CD4-positive, alpha-beta T cell (primary cell): ENCODE results near the gene PPDPF. TPM values are rescaled to one million over a fixed set of nuclear protein-coding genes. Genes with fewer than 3 reads are reported as not detected.

Experiments used
- ATAC-seq: fragments of 200-7000 bp; cut with Tn5 transposase; one replicate; pipeline ENCODE4 v1.10.0; 2022; ENCODE audit warnings: mild to moderate bottlenecking; ENCODE audit not compliant: poor library complexity
- CTCF ChIA-PET: fragments of 350-600 bp; sonication (Branson Sonifier 250); formaldehyde crosslinking; loops from one replicate; lab custom pipeline; 2021; ENCODE audit warnings: antibody characterized with exemption, inconsistent platforms; lab: Charles Lee
- POLR2A ChIA-PET: fragments of 350-600 bp; sonication (Branson Sonifier 250); formaldehyde crosslinking; loops from one replicate; lab custom pipeline; 2021; ENCODE audit warnings: antibody characterized with exemption, inconsistent platforms; lab: Charles Lee
- DNase-seq, 14 experiments: peaks; one replicate each; pipeline ENCODE4 v3.0.0-alpha.2; 2013 to 2020; ENCODE audit warnings: mixed read lengths in 2 of 14
- H3K27ac ChIP-seq, 2 donors: one replicate each; pipeline versions ENCODE4 v1.5.1 to v1.7.0; 2013; ENCODE audit warnings: low read length in 2 of 2, low read depth in 1 of 2, mild to moderate bottlenecking in 1 of 2
- H3K27me3 ChIP-seq, 2 experiments: 1 replicate in 1 of 2; 2 replicates in 1 of 2; pipeline versions ENCODE4 v1.6.1 to v1.7.0; 2013; ENCODE audit warnings: low read length in 2 of 2, control low read depth in 1 of 2, mild to moderate bottlenecking in 1 of 2, moderate library complexity in 1 of 2; ENCODE audit not compliant: insufficient read depth in 2 of 2, control insufficient read depth in 1 of 2
- H3K36me3 ChIP-seq: one replicate; pipeline ENCODE4 v1.6.1; 2013; ENCODE audit warnings: low read length, control low read depth; ENCODE audit not compliant: insufficient read depth
- H3K4me1 ChIP-seq: one replicate; pipeline ENCODE4 v1.6.1; 2013; ENCODE audit warnings: low read length, control low read depth; ENCODE audit not compliant: insufficient read depth
- H3K4me3 ChIP-seq: one replicate; pipeline ENCODE4 v1.5.1; 2013; ENCODE audit warnings: mild to moderate bottlenecking, low read length, moderate library complexity
- H3K9me3 ChIP-seq, 2 experiments: 1 replicate in 1 of 2; 2 replicates in 1 of 2; pipeline versions ENCODE4 v1.6.1 to v1.7.0; 2013; ENCODE audit warnings: low read length in 2 of 2, mild to moderate bottlenecking in 2 of 2, control low read depth in 1 of 2, moderate library complexity in 1 of 2; ENCODE audit not compliant: control insufficient read depth in 1 of 2, insufficient read depth in 1 of 2
- H3K27ac Mint-ChIP-seq: one replicate; pipeline ENCODE4 v1.8.0; 2020; ENCODE audit warnings: mixed read lengths
- H3K27me3 Mint-ChIP-seq: one replicate; pipeline ENCODE4 v1.8.0; 2021; ENCODE audit warnings: mixed read lengths
- H3K36me3 Mint-ChIP-seq: one replicate; pipeline ENCODE4 v1.8.0; 2021; ENCODE audit warnings: low read depth, mixed read lengths
- H3K4me1 Mint-ChIP-seq: one replicate; pipeline ENCODE4 v1.8.0; 2021; ENCODE audit warnings: low read depth, mixed read lengths
- H3K4me3 Mint-ChIP-seq: one replicate; pipeline ENCODE4 v1.8.0; 2020; ENCODE audit warnings: mild to moderate bottlenecking, mixed read lengths
- H3K9me3 Mint-ChIP-seq: one replicate; pipeline ENCODE4 v1.8.0; 2020; ENCODE audit warnings: mixed read lengths
- CTCF ChIP-seq: fragments of 200-600 bp; IDR thresholded peaks from one replicate; pipeline ENCODE4 v1.8.0; 2022; ENCODE audit warnings: antibody characterized with exemption, mild to moderate bottlenecking
- intact Hi-C, 2 experiments: fragments of 100-400 bp; cut with DNase I in 1 of 2; cut with micrococcal nuclease in 1 of 2; formaldehyde crosslinking; loops; one replicate each; pipeline versions ENCODE4 v1.15.1 to v1.9.0; 2023 to 2025; cut with DNase I, micrococcal nuclease
- total RNA-seq, 174 experiments: library from RNA in 2 of 174; stranded (reverse) in 2 of 174; gene quantifications; one replicate each; pipeline ENCODE4 v1.2.3 and lab custom pipeline; 2021 to 2026

PPDPF gene
- total RNA-seq, 2 experiments from 2014 or later = 249 to 251 TPM

- DNase-seq (peak in 1 of 14 experiments; percentile 29), ATAC-seq (no peak)
- Histone ChIP-seq H3K4me3 (no peak overlapping the region), H3K36me3 (no peaks in the 10 kb centered on the region), H3K4me1 (peaks cover 33% of the 10 kb centered on the region), H3K27me3 (peaks cover 26 to 34% of the 10 kb centered on the region in 2 experiments), H3K9me3 (peaks cover 9 to 28% of the 10 kb centered on the region in 2 experiments), H3K27ac (no peak overlapping the region)
- peaks cover 5% of the 10 kb centered on the region for H3K4me1 Mint-ChIP-seq
- CTCF ChIA-PET = no interaction called here
- intact Hi-C loops = no loop called here
- no peak overlapping the region for H3K27ac Mint-ChIP-seq
- POLR2A ChIA-PET = no interaction called here
- peaks cover 33% of the 10 kb centered on the region for H3K27me3 Mint-ChIP-seq
- no peak for TF ChIP-seq CTCF
- no peak overlapping the region for H3K4me3 Mint-ChIP-seq
- H3K36me3 Mint-ChIP-seq = no peaks in the 10 kb centered on the region
- peaks cover 2% of the 10 kb centered on the region for H3K9me3 Mint-ChIP-seq
These were observed 20.2 kb upstream of the PPDPF start for GRCh38 chr20:63500151-63500901.

- no peak overlapping the region for H3K27ac Mint-ChIP-seq
- H3K9me3 Mint-ChIP-seq = peaks cover 2% of the 10 kb centered on the region
- TF ChIP-seq CTCF = no peak
- intact Hi-C loops = no loop called here
- H3K4me1 ChIP-seq = peaks cover 26% of the 10 kb centered on the region
- no peak for ATAC-seq
- peaks cover 35% of the 10 kb centered on the region for H3K27me3 Mint-ChIP-seq
- peaks cover 5% of the 10 kb centered on the region for H3K4me1 Mint-ChIP-seq
- peak overlapping the region; percentile 42 for H3K4me3 Mint-ChIP-seq
- peaks cover 26 to 38% of the 10 kb centered on the region in 2 experiments for H3K27me3 ChIP-seq
- H3K36me3 ChIP-seq = no peaks in the 10 kb centered on the region
- peak in 1 of 14 experiments; percentile 17 for DNase-seq
- no peaks in the 10 kb centered on the region for H3K36me3 Mint-ChIP-seq
- ChIA-PET CTCF (no interaction called here), POLR2A (no interaction called here)
- no peak overlapping the region for H3K27ac ChIP-seq
- H3K9me3 ChIP-seq = peaks cover 13 to 34% of the 10 kb centered on the region in 2 experiments
- no peak overlapping the region for H3K4me3 ChIP-seq
These were observed 19.4 kb upstream of the PPDPF start for GRCh38 chr20:63500902-63501817.

- CTCF ChIA-PET = no interaction called here
- Mint-ChIP-seq H3K4me1 (peaks cover 1% of the 10 kb centered on the region), H3K36me3 (no peaks in the 10 kb centered on the region), H3K27me3 (peaks cover 31% of the 10 kb centered on the region), H3K9me3 (peaks cover 2% of the 10 kb centered on the region), H3K27ac (no peak overlapping the region), H3K4me3 (no peak overlapping the region)
- intact Hi-C loops = no loop called here
- POLR2A ChIA-PET = no interaction called here
- H3K4me1 ChIP-seq = peaks cover 20% of the 10 kb centered on the region
- no peak for TF ChIP-seq CTCF
- no peak overlapping the region for H3K27ac ChIP-seq
- ATAC-seq (no peak), DNase-seq (peak in 1 of 14 experiments; percentile 23)
- H3K27me3 ChIP-seq = peaks cover 22 to 30% of the 10 kb centered on the region in 2 experiments
- H3K36me3 ChIP-seq = no peaks in the 10 kb centered on the region
- peaks cover 13 to 34% of the 10 kb centered on the region in 2 experiments for H3K9me3 ChIP-seq
- no peak overlapping the region for H3K4me3 ChIP-seq
These were observed 18.5 kb upstream of the PPDPF start for GRCh38 chr20:63501818-63502670.
